HG03342 (cell line): Measurements from ENCODE around the gene MZT2A.
"Not testable (repeated sequence)": the region's sequence is repeated elsewhere in the genome, so short reads cannot be mapped to it uniquely, and the experiment has no call there.

Source experiments
- ATAC-seq: cut with Tn5 transposase; IDR thresholded peaks from one replicate; pipeline ENCODE4 v1.9.1; 2021; ENCODE audit warnings: mild to moderate bottlenecking, moderate library complexity; ENCODE audit not compliant: unreplicated experiment

MZT2A gene

DNA sequence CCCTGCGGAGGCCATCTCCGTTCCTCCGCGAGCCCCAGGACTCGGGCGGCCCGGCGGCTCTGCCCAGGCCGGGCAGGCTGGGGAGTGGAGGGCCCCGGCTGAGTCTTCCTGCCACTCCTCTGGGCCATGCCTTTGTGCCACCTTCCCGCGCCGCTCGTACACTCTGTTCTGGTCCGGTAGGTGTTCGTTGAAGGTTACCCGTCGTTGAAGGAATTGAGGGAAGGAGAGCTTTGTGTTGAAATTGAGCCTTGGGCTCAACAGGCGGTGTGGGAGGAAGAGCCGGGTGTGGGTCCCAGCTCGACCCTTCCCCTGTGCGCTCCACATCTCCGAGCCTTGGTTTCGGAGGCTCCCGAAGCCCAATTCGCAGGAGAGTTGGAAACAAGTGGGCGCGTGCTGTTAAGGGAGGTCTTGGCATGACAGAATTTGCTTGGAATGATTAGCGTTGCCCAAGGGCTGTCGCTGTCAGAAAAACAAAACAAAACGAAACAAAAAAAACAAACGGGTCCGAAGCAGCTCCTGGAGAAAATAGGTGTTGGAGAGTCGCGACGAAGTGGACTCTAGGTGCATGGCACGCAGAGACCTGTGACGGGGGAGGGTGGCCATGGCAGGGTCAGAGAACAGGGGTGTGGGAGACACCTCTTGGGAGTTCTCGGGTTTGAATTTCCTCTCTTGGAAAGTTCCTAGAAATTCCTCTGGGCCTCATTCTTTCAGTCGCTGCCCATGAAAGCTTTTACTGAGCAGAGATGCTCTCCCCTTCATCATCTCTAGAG is 1.2 kb upstream of the MZT2A start:
- peak; percentile 20 for ATAC-seq

- ATAC-seq = peak; percentile 75
Measured at GRCh38 chr2:131492418-131493198, 411 bp upstream of the MZT2A start.

DNA sequence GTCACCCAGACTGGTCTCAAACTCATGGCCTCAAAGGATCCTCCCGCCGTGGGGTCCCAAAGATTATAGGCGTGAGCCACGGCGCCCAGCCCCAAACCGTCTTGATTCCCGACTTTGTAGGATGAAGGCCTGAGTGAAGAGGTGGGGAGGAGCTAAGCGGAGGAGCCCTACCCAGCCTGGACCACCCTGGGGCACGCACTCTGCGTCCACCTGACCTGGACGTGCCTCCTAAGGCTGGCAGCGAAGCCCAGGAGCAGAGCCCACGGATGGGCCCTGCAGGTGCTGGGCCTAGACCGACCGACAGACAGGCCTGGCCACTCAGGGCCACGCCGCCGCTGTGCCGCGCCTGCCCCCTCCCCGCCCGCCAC is 744 bp downstream of the MZT2A start:
- not testable (repeated sequence) for ATAC-seq

DNA sequence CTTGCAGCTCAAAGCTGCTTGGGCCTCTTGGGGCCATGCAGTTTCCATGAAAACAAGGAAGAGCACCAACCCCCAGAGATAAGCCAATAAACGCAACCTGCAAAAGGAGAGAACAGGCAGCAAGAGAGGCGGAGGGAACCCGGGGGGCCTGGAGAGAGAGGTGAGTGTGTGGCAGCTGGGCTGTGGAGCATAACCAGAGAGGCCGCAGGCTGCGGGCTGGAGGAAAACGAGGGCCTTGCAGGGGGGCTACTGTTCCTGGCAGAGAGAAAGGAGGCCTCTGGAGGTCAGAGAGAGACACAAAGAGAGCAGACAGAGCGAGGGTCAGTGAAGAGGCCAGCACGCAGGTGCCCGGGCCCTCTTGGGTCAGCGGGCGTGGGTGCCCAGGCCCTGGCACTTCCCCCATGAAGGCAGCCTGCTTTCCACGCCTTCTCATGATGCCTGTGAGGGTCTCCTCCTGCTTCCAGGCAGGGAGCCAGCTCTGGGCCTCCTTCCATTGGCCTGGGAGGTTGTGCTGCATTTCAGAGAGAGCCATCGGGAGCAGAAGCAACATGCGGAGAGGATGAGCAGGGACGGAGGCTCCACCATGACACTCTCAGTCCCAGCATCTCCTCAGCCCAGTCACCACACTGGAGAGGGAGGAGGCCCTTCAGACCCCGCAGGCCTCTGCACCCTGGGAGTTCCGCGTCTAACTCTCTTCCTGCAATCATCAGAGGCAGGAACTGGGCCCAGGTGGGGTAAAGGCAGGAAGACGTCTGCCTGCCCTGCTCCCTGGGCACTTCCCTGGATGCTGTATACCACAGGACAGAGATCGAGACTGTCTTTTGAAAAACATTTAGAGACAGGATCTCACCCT is 1.4 kb downstream of the MZT2A start:
- ATAC-seq = not testable (repeated sequence)

DNA sequence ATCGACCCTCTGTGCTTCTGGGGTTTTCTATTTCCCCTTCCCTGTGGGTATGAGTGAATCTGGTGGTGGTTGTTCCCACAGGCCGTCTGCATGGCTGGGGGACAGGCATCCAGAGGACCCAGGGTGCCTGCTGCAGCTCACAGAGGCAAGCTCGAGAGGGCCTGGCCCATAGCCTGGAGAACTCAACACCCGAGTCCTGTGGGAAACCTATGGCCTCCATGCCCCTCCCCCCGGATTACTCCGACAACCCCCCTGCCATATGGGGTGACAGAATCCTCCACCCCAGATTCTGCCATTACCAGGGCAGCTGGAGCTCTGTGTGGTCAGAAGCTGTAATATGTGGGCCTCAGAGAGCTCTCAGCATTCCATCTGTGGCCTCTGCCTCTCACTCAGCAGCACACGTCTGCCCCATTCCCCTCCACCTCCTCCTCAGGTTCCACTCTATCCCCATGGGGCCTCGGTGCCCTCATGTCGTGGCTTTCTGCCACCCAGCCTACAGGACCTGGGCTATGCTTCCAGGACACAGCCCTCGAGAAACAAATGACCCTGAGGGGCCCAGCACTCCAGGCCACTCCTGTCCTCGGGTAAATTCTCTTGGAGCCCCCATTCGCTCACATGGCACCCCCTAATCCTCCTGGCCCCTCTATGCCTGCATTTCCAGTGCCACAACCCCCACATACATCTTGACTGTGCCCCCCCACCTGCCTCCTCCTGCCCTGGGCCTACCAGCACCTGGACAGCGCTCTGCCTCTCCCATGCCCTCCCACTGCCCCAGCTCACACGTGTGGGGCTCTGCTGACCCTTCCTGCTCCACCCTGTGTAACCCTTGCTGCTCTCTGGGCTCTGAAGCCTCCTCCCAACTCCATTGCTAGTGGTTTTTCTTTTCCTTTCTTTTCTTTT is 3.6 kb downstream of the MZT2A start:
- no peak for ATAC-seq

DNA sequence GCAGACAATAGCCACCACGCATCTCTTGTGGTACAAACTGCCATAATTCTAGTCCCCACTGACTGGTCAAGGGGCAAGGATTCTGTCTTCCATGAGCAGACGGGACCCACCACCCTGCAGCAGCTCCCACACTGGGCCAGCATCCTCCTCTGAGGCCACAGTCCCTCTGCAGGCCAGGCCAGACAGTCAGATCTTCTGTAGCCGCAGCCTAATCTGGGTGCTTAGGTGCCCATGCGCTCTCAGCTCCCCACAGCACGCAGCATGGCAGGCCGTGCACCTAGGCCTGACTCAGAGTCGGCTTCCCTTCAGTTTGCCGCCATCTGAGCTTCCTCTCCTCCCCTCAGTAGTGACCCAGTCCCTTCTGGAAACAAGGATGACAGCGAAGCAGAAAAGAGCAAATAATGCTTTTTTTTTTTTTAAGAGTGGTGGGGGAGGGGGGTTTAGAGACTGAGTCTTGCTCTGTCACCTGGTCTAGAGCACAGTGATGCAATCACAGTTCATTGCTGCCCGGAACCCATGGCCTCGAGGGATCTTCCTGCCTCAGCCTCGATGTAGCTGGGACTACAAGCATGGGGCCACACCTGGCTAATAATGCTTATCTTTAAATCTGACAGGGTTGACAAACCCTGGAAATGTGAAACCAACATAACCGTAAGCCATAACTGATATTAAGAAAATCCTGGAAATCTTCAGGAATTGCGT is 5.8 kb downstream of the MZT2A start:
- not testable (repeated sequence) for ATAC-seq

GRCh38 chr2:131484906-131485460 is 7.2 kb downstream of the MZT2A start:
- ATAC-seq = not testable (repeated sequence)

DNA sequence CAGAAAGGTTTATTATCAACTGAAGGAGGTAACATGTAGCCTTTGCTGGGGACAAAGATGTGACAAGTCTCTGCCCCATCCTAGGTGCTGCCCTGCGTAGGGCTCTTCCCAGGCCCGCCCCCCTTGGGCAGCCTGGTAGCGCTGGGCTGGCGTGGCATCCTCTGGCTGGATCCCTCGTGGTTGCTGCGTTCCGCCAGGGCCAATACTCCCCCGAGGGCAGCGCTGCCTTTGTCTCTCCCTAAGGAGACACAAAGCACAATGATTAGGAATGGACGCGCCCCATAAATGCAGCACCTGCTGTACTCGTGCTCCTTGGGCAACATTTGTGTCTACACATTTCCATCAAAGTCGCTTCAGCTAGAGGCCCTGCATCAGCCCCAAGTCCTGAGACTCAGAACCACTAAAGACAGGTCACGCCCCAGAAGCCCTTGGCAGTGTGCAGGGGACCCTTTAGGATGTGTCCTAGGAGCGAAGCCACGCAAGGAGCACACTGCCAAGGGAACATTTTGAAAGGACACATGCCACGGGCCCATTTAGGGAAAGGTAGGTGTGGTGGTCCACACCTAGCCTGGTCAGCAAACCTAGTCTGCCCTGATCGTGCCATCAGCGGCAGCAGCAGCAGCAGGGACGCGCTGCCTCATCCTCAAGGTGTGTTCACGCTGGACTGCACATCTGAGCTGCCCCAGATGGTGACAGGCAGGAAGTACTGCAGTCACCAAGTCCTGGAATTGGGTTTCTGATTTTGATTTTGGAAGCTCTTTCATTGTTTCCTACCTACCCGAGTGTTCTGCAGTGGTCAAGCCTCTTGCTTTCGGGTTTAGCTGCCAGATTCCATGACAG is 8.0 kb downstream of the MZT2A start:
- not testable (repeated sequence) for ATAC-seq

GRCh38 chr2:131482506-131483155 is 9.6 kb downstream of the MZT2A start:
- ATAC-seq = not testable (repeated sequence)

DNA sequence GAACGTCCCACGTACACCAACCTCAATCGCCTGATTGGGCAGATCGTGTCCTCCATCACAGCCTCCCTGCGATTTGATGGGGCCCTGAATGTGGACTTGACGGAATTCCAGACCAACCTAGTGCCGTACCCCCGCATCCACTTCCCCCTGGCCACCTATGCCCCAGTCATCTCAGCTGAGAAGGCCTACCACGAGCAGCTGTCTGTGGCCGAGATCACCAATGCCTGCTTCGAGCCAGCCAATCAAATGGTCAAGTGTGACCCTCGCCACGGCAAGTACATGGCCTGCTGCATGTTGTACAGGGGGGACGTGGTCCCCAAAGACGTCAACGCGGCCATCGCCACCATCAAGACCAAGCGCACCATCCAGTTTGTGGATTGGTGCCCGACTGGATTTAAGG is 11.8 kb downstream of the MZT2A start:
- ATAC-seq = not testable (repeated sequence)

- ATAC-seq = not testable (repeated sequence)
Measured at GRCh38 chr2:131478850-131479461, 13.2 kb downstream of the MZT2A start.

DNA sequence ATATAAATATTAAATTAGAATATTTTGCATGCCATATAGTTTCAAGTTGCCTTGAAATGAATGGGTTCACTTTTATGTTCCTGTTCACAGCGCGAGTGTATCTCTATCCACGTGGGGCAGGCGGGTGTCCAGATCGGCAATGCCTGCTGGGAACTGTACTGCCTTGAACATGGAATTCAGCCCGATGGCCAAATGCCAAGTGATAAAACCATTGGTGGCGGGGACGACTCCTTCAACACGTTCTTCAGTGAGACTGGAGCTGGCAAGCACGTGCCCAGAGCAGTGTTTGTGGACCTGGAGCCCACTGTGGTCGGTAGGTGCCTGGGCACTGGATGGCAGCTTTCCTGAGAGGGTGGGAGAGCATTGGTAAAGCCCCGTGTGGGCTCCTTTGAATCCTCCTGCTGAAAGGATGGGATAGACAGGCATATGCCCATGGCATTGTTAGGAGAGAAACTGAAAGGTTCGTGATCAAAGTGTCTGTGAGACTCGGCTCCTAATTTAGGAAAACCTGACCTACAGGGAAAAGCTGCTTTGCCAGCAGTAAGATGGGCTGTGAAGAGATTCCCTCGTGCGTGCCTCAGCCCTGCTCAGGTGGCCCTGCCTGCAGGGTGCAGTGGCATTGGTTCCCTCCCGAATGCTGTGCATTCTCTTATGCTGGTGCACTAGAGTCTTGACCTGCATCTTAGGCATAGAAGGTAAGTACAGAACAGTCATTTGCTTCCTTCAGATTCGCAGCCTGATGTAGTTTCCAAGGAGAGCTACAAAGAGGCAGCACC is 13.9 kb downstream of the MZT2A start:
- ATAC-seq = not testable (repeated sequence)

- ATAC-seq = not testable (repeated sequence)
Measured at GRCh38 chr2:131477227-131477626, 15.0 kb downstream of the MZT2A start.

GRCh38 chr2:131476363-131476762 is 15.8 kb downstream of the MZT2A start:
- not testable (repeated sequence) for ATAC-seq

GRCh38 chr2:131475831-131476230 is 16.4 kb downstream of the MZT2A start, which contains the start of gene TUBA3D:
TSS of gene TUBA3D (plus strand) at chr2:131476119. CDS start at chr2:131476200, 81 bp downstream.
- ATAC-seq = no peak

DNA sequence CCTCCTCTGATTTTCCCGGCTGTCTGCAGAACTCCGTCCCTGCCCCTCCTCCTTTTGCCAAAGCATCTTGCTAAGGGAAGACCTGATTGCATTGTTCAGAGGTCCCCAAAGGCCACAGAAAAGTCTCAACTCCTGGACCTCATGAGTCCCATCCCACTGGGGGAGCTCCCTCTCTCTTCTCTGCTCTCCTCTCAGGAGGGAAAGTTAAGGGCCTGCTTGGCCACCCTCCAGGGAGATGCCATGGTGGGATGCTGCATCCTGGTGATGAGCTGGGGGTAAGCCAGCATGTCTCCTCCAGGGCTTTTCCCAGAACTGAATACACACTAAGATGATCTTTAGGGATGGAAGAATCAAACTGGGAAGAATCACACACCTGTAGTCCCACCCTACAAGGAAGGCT is 18.9 kb downstream of the MZT2A start:
- ATAC-seq = not testable (repeated sequence)
